ENCODE measurements around the gene PFKP.

- TF ChIP-seq CTCF (conservative IDR thresholded peaks at IDR 0.05; ENCODE audit: low read length) (no peak), EZH2phosphoT487 (IDR thresholded peaks at IDR 0.05; ENCODE audit: borderline replicate concordance) (no peak)
Observed at GRCh38 chr10:3090388-3090787, 23.0 kb downstream of the PFKP start.
